GM19395 (cell line): ENCODE data around the gene L3MBTL2.

Experiments used
- ATAC-seq: cut with Tn5 transposase; IDR thresholded peaks from one replicate; pipeline ENCODE4 v1.9.1; 2021; ENCODE audit warnings: mild to moderate bottlenecking, moderate library complexity; ENCODE audit not compliant: unreplicated experiment

The L3MBTL2 gene

GRCh38 chr22:41264408-41264941, 59.4 kb downstream of the L3MBTL2 start:
- ATAC-seq = no peak

GRCh38 chr22:41267958-41268357, 62.8 kb downstream of the L3MBTL2 start:
- ATAC-seq = no peak

- no peak for ATAC-seq
These were observed 66.7 kb downstream of the L3MBTL2 start for GRCh38 chr22:41271787-41272186.

- no peak for ATAC-seq
These were observed 68.0 kb downstream of the L3MBTL2 start for GRCh38 chr22:41273128-41273527.

- no peak for ATAC-seq
These were observed 69.7 kb downstream of the L3MBTL2 start for GRCh38 chr22:41274856-41275255.

- ATAC-seq = no peak
These were observed 75.0 kb downstream of the L3MBTL2 start for GRCh38 chr22:41280065-41280464.

- no peak for ATAC-seq
These were observed 75.7 kb downstream of the L3MBTL2 start for GRCh38 chr22:41280854-41281253.
